KG1 (cell line): ENCODE results near the gene RETN.

ENCODE experiments used
- DNase-seq: peaks from one replicate; lab custom pipeline; 2025; lab: John Stamatoyannopoulos, UW

RETN gene

DNA sequence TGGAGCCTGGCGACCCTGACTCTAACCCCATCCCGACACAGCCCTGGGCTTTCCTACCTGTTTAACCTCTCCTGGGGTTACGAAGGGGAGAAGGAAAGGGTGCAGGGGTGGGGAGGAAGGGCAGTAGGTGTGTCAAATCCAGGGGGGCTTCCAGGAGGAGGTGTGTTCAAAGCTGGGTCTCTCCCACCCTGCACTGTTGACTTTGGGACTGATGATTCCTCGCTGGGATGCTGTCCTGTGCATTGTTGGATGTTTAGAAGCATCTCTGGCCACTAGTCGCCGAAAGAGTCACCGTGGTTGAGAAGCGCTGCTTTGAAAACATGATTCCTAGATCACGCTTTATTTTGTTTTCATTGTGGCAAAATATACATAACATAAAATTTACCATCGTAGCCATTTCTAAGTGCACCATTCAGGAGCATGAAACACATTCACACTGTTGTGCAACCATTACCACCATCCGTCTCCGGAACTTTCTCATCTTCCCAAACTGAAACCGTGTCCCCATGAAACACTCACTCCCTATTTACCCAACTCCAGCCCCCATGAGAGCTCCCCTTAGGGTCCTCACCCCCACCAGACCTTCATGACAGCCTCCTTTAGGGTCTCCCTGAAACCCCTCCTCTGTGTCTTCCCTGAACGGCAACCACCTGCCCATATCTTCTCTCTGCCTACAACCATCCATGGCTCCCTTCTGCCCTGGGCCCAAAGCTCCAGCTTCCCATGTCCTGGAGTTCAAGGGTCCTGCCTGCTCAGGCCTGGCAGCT, 37.5 kb downstream of the RETN start:
- DNase-seq = no peak

DNA sequence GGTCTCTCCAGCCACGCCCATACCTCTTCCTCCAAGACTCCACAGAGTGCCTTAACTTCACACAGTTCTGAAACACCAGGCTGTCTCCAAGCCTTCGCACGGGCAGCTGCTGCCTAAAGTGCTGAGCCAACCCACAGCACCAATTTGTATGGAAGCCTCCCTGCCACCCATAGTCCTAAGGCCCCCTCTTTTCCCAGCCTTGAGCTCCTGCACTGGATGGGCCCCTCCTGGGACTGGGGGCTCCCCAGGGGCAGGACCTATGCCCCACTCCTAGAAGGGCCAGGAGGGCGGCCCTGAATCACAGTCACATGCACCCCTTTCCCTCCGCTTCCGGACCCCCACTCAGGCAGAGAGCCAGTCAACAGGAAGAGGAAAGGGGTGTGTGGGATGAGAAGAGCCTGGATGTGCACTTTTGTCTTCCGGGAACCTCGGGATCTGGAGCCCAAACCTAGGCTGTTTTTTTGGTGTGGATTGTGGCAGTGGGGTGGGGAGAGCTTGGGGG, 38.2 kb downstream of the RETN start:
- no peak for DNase-seq

DNA sequence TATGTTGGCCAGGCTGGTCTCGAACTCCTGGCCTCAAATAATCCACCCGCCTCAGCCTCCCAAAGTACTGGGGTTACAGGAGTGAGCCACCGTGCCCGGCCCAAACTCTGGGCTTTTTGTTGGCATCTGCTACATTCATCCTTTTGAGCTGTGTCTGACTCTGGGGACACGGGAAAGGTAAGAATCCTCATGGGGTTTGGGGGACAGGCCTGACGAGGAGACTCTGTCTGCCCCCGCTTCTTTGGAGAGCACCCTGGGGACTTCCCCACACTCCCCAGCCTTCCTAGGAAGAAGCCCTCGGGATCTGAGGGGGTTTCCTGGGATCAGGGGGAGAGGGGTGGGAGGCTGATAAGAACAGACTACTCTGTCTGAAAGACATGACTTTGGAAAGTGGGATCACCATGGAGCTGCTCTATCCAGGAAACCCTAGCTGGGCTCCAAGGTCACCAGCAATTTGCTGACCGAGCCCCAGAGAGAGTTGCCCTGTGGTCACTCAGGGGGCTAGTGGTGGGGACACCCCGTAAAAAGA, 41.1 kb downstream of the RETN start:
- no peak for DNase-seq

DNA sequence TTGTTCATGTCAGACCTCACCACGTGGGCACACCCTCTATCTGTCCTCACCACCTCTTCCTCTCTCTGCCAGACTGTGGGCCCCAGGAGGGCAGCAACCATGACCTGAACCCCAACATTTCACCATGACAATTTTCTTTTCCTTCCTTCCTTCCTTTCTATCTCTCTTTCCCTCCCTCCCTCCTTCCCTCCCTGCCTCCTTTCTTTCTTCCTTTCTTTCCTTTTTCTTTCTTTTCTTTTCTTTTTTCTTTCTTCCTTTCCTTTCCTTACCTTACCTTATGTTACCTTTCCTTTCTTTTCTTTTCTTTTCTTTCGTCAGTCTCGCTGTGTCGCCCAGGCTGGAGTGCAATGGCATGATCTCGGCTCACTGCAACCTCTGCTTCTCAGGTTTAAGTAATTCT, 41.8 kb downstream of the RETN start:
- DNase-seq = no peak

DNA sequence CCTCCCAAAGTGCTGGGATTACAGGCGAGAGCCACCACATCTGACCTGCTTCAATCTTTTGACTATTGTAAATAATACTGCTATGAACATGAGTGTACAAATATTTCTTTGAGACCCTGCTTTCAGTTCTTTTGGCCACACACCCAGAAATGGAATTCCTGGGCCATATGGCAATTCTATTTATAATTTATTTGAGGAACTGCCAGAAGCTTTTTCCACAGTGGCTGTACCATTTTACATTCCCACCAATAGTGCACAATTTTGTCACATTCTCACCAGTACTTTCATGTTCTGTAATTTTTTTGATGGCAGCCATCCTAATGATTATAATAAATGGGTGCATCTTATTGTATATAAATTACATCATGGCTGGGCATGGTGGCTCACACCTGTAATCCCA, 46.8 kb downstream of the RETN start:
- no peak for DNase-seq

DNA sequence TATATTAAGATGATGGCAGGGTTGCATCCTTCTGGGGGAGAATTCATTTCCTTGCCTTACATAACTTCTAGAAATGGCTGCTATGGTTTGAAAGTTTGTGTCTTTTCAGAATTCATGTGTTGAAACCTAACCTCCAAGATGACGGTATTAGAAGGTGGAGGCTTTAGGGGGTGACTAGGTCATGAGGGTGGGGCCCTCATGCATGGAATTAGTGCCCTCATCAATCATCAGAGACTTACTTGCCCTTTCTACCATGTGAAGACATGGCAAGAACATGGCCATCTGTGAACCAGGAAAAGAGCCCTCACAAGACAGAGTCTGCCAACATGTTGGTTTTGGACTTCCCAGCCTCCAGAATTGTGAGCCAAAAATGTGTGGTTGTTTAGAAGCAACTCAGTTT, 47.9 kb downstream of the RETN start:
- DNase-seq = no peak

DNA sequence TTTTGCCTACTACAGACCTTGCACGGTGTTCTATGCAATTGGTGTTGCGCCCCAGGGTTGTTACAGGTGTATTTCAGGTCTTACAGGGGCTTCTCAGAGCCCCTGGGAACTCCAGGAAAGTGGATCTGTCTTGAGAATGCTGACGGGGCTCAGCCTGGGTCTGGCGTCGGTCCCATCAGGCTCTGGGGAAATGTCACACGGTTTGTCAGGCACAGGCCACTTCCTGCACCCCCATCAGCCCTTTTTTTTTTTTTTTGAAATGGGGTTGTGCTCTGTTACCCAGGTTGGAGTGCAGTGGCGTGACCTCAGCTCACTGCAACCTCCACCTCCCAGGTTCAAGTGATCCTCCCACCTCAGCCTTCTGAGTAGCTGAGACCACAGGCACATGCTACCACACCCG, 49.8 kb downstream of the RETN start:
- no peak for DNase-seq
